BLaER1 (cell line): ENCODE results near the gene C2CD2.

ENCODE experiments used
- H3K27ac ChIP-seq: shearing (Covaris generic); formaldehyde crosslinking; 2 replicates; pipeline ENCODE4 v1.8.1; 2022
- H3K27me3 ChIP-seq: shearing (Covaris generic); formaldehyde crosslinking; 2 replicates; pipeline ENCODE4 v1.8.1; 2022
- H3K36me3 ChIP-seq: shearing (Covaris generic); formaldehyde crosslinking; 2 replicates; pipeline ENCODE4 v1.8.1; 2022
- H3K4me1 ChIP-seq: shearing (Covaris generic); formaldehyde crosslinking; 2 replicates; pipeline ENCODE4 v1.8.1; 2022
- H3K4me2 ChIP-seq: shearing (Covaris generic); formaldehyde crosslinking; 2 replicates; pipeline ENCODE4 v1.8.1; 2022
- H3K4me3 ChIP-seq: shearing (Covaris generic); formaldehyde crosslinking; 2 replicates; pipeline ENCODE4 v1.8.1; 2022
- H3K9ac ChIP-seq: shearing (Covaris generic); formaldehyde crosslinking; 2 replicates; pipeline ENCODE4 v1.8.1; 2022
- H3K9me3 ChIP-seq: shearing (Covaris generic); formaldehyde crosslinking; 2 replicates; pipeline ENCODE4 v1.8.1; 2022
- H4K20me1 ChIP-seq: shearing (Covaris generic); formaldehyde crosslinking; 2 replicates; pipeline ENCODE4 v1.8.1; 2022
- Cebpa-rat ChIP-seq: shearing (Covaris generic); IDR thresholded peaks from 2 replicates; pipeline ENCODE4 v1.8.1; 2022

C2CD2 gene

GRCh38 chr21:41933313-41934079 is 20.3 kb downstream of the C2CD2 start:
- peak overlapping the region; percentile 38; the same call in 1 of the 2 replicates for H3K27ac ChIP-seq
- peaks cover 13% of the 10 kb centered on the region for H3K36me3 ChIP-seq
- 0 out of 2 replicates have a peak overlapping the region, but pooled peaks have one; percentile 35 for H3K9ac ChIP-seq
- peak overlapping the region; percentile 67 for H3K4me2 ChIP-seq
- H3K9me3 ChIP-seq, result 0 out of 2 replicates have a peak, but pooled peaks cover 7% of the 10 kb centered on the region
- H3K4me1 ChIP-seq, result peaks cover 53% of the 10 kb centered on the region
- TF ChIP-seq Cebpa-rat, result no peak
- H4K20me1 ChIP-seq, result no peaks in the 10 kb centered on the region
- no peaks in the 10 kb centered on the region for H3K27me3 ChIP-seq
- no peak overlapping the region for H3K4me3 ChIP-seq

- H3K9ac ChIP-seq, result no peak overlapping the region
- peaks cover 12% of the 10 kb centered on the region for H3K36me3 ChIP-seq
- no peaks in the 10 kb centered on the region for H4K20me1 ChIP-seq
- peak overlapping the region; percentile 38; the same call in 1 of the 2 replicates for H3K27ac ChIP-seq
- H3K4me2 ChIP-seq, result peak overlapping the region; percentile 67
- TF ChIP-seq Cebpa-rat, result no peak
- no peaks in the 10 kb centered on the region for H3K27me3 ChIP-seq
- peaks cover 60% of the 10 kb centered on the region for H3K4me1 ChIP-seq
- H3K4me3 ChIP-seq, result no peak overlapping the region
- H3K9me3 ChIP-seq, result 0 out of 2 replicates have a peak, but pooled peaks cover 7% of the 10 kb centered on the region
These were observed 21.1 kb downstream of the C2CD2 start for GRCh38 chr21:41932576-41933312.

GRCh38 chr21:41932191-41932575 is 21.6 kb downstream of the C2CD2 start:
- peak overlapping the region; percentile 67 for H3K4me2 ChIP-seq
- H3K36me3 ChIP-seq, result peaks cover 12% of the 10 kb centered on the region
- H3K4me3 ChIP-seq, result no peak overlapping the region
- peaks cover 66% of the 10 kb centered on the region for H3K4me1 ChIP-seq
- H4K20me1 ChIP-seq, result no peaks in the 10 kb centered on the region
- no peak overlapping the region for H3K9ac ChIP-seq
- H3K9me3 ChIP-seq, result 0 out of 2 replicates have a peak, but pooled peaks cover 7% of the 10 kb centered on the region
- H3K27me3 ChIP-seq, result no peaks in the 10 kb centered on the region
- H3K27ac ChIP-seq, result no peak overlapping the region
- TF ChIP-seq Cebpa-rat, result no peak

- peaks cover 75% of the 10 kb centered on the region for H3K4me1 ChIP-seq
- no peak overlapping the region for H3K9ac ChIP-seq
- H3K4me3 ChIP-seq, result no peak overlapping the region
- no peaks in the 10 kb centered on the region for H4K20me1 ChIP-seq
- H3K36me3 ChIP-seq, result peaks cover 4% of the 10 kb centered on the region
- no peak overlapping the region for H3K27ac ChIP-seq
- H3K4me2 ChIP-seq, result peak overlapping the region; percentile 97
- no peak for TF ChIP-seq Cebpa-rat
- H3K9me3 ChIP-seq, result no peaks in the 10 kb centered on the region
- no peaks in the 10 kb centered on the region for H3K27me3 ChIP-seq
These were observed 22.8 kb downstream of the C2CD2 start for GRCh38 chr21:41931041-41931451.

- H3K36me3 ChIP-seq, result no peaks in the 10 kb centered on the region
- peak overlapping the region; percentile 97 for H3K4me2 ChIP-seq
- H3K27me3 ChIP-seq, result no peaks in the 10 kb centered on the region
- peak overlapping the region; percentile 33; the same call in 1 of the 2 replicates for H3K27ac ChIP-seq
- peaks cover 92% of the 10 kb centered on the region for H3K4me1 ChIP-seq
- H4K20me1 ChIP-seq, result no peaks in the 10 kb centered on the region
- no peak overlapping the region for H3K4me3 ChIP-seq
- no peak overlapping the region for H3K9ac ChIP-seq
- no peaks in the 10 kb centered on the region for H3K9me3 ChIP-seq
- no peak for TF ChIP-seq Cebpa-rat
These were observed 24.6 kb downstream of the C2CD2 start for GRCh38 chr21:41929248-41929647.

- H3K9ac ChIP-seq, result no peak overlapping the region
- peak overlapping the region; percentile 97 for H3K4me2 ChIP-seq
- peak overlapping the region; percentile 39; the same call in 1 of the 2 replicates for H3K27ac ChIP-seq
These were observed 25.1 kb downstream of the C2CD2 start for GRCh38 chr21:41928621-41929220.

GRCh38 chr21:41927727-41928409 is 25.9 kb downstream of the C2CD2 start:
- H3K9me3 ChIP-seq, result no peaks in the 10 kb centered on the region
- no peaks in the 10 kb centered on the region for H4K20me1 ChIP-seq
- H3K36me3 ChIP-seq, result no peaks in the 10 kb centered on the region
- H3K4me1 ChIP-seq, result peaks cover 92% of the 10 kb centered on the region
- H3K4me3 ChIP-seq, result no peak overlapping the region
- no peak for TF ChIP-seq Cebpa-rat
- peak overlapping the region; percentile 97 for H3K4me2 ChIP-seq
- no peak overlapping the region for H3K9ac ChIP-seq
- H3K27me3 ChIP-seq, result no peaks in the 10 kb centered on the region
- peak overlapping the region; percentile 91 for H3K27ac ChIP-seq

More at GRCh38 chr21:41928621-41929220, 25.1 kb downstream of the C2CD2 start:
- no peaks in the 10 kb centered on the region for H3K27me3 ChIP-seq
- H3K36me3 ChIP-seq, result no peaks in the 10 kb centered on the region
- H4K20me1 ChIP-seq, result no peaks in the 10 kb centered on the region
- H3K4me1 ChIP-seq, result peaks cover 92% of the 10 kb centered on the region
- no peak overlapping the region for H3K4me3 ChIP-seq
- no peaks in the 10 kb centered on the region for H3K9me3 ChIP-seq
- no peak for TF ChIP-seq Cebpa-rat

GRCh38 chr21:41926807-41927171 is 27.0 kb downstream of the C2CD2 start:
- H3K4me1 ChIP-seq, result peaks cover 95% of the 10 kb centered on the region
- no peaks in the 10 kb centered on the region for H3K27me3 ChIP-seq
- H3K4me2 ChIP-seq, result peak overlapping the region; percentile 97
- H3K27ac ChIP-seq, result peak overlapping the region; percentile 91
- H4K20me1 ChIP-seq, result no peaks in the 10 kb centered on the region
- peak overlapping the region; percentile 64 for H3K4me3 ChIP-seq
- H3K36me3 ChIP-seq, result no peaks in the 10 kb centered on the region
- no peaks in the 10 kb centered on the region for H3K9me3 ChIP-seq
- peak overlapping the region; percentile 85 for H3K9ac ChIP-seq
- no peak for TF ChIP-seq Cebpa-rat

GRCh38 chr21:41926117-41926806 is 27.6 kb downstream of the C2CD2 start:
- Histone ChIP-seq H3K9me3 (no peaks in the 10 kb centered on the region), H3K9ac (peak overlapping the region; percentile 85), H4K20me1 (no peaks in the 10 kb centered on the region), H3K4me1 (peaks cover 97% of the 10 kb centered on the region), H3K36me3 (no peaks in the 10 kb centered on the region), H3K27me3 (no peaks in the 10 kb centered on the region), H3K4me2 (peak overlapping the region; percentile 97), H3K27ac (peak overlapping the region; percentile 91), H3K4me3 (peak overlapping the region; percentile 64)
- no peak for TF ChIP-seq Cebpa-rat
